ENCODE data around the gene MARCHF11.

Gene MARCHF11

DNA sequence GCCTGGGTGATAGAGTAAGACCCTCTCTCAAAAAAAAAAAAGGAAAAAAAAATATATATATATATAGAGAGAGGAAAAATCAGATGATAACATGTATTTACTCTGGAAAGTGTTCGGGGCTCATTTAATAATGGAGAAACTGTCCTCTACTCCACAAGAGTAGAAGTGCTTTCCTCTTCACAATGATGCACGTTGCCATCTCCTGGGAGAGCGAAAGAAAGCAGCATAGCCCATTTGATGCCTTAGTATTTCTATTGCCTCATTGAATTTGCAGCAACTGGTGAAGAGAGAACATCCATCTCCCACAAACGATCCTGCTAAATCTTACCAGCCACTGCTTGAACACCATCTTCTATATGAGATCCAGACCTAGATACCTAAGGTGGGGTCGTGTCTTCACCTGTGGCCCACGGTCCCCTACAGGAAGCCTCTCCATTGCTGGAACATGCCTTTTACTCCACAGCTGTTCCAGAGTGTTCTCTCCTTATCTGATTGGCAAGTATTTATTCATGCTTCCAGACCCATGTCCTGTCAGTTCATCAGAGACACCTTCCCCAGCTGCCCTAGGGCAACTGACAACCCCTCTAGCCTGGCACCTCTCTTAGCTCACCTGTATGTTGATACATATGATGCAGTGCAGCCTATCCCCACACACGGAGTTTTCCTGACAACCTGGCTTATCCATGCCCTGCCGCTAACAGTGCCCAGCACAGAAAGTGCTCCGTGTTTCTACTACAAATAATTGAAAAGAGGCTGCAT, 115.3 kb downstream of the MARCHF11 start:
- TF ChIP-seq Cebpa-rat (IDR thresholded peaks at IDR 0.05), result no peak
- Histone ChIP-seq H4K20me1 (no peaks in the 10 kb centered on the region), H3K4me2 (no peak overlapping the region), H3K4me3 (no peak overlapping the region), H3K27me3 (no peaks in the 10 kb centered on the region), H3K9me3 (no peaks in the 10 kb centered on the region), H3K27ac (no peak overlapping the region), H3K36me3 (no peaks in the 10 kb centered on the region), H3K4me1 (no peaks in the 10 kb centered on the region), H3K9ac (no peak overlapping the region)

- H3K27ac ChIP-seq, result no peak overlapping the region
- no peak overlapping the region for H3K9ac ChIP-seq
- H3K27me3 ChIP-seq, result no peaks in the 10 kb centered on the region
- no peak for TF ChIP-seq Cebpa-rat (IDR thresholded peaks at IDR 0.05)
- H3K4me2 ChIP-seq, result no peak overlapping the region
- H3K4me3 ChIP-seq, result no peak overlapping the region
- no peaks in the 10 kb centered on the region for H3K36me3 ChIP-seq
- no peaks in the 10 kb centered on the region for H4K20me1 ChIP-seq
- H3K9me3 ChIP-seq, result no peaks in the 10 kb centered on the region
- H3K4me1 ChIP-seq, result no peaks in the 10 kb centered on the region
Observed at GRCh38 chr5:16061163-16061562, 118.4 kb downstream of the MARCHF11 start.

GRCh38 chr5:16057277-16057676, 122.3 kb downstream of the MARCHF11 start:
- H3K4me2 ChIP-seq, result no peak overlapping the region
- no peak overlapping the region for H3K27ac ChIP-seq
- H3K4me3 ChIP-seq, result no peak overlapping the region
- no peaks in the 10 kb centered on the region for H3K4me1 ChIP-seq
- no peaks in the 10 kb centered on the region for H3K27me3 ChIP-seq
- no peaks in the 10 kb centered on the region for H3K9me3 ChIP-seq
- H4K20me1 ChIP-seq, result no peaks in the 10 kb centered on the region
- H3K9ac ChIP-seq, result no peak overlapping the region
- no peaks in the 10 kb centered on the region for H3K36me3 ChIP-seq
- no peak for TF ChIP-seq Cebpa-rat (IDR thresholded peaks at IDR 0.05)

DNA sequence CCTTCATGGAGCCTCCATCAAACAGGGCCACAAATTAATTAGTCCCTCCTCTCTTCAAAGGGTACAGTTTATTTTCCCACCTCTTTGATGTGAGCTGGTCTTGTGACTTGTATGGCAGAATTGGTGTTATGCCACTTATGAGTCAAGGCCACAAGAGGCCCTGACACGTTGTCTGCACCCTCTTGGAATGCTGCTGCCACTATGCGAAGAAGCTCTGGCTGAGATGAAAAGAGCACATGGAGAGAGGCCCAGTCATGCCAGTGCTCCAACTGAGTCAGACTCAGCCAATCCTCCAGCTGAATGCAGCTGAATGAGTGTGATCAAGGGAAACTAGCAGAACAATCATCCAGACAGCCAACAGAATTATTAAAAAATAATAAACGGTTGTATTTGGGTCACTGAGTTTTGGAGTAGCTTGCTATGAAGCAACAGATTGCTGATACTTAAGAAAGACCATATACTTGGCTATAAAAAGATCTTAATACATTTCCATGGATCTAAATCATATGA, 128.3 kb downstream of the MARCHF11 start:
- H3K4me1 ChIP-seq, result no peaks in the 10 kb centered on the region
- H3K9me3 ChIP-seq, result peaks cover 3% of the 10 kb centered on the region; the same call in 1 of the 2 replicates
- no peaks in the 10 kb centered on the region for H3K36me3 ChIP-seq
- H3K9ac ChIP-seq, result no peak overlapping the region
- H3K4me3 ChIP-seq, result no peak overlapping the region
- no peak for TF ChIP-seq Cebpa-rat (IDR thresholded peaks at IDR 0.05)
- no peaks in the 10 kb centered on the region for H4K20me1 ChIP-seq
- no peak overlapping the region for H3K27ac ChIP-seq
- no peak overlapping the region for H3K4me2 ChIP-seq
- no peaks in the 10 kb centered on the region for H3K27me3 ChIP-seq

GRCh38 chr5:16050414-16050813, 129.2 kb downstream of the MARCHF11 start:
- no peaks in the 10 kb centered on the region for H3K4me1 ChIP-seq
- H3K27ac ChIP-seq, result no peak overlapping the region
- H3K9me3 ChIP-seq, result peaks cover 3% of the 10 kb centered on the region; the same call in 1 of the 2 replicates
- H3K36me3 ChIP-seq, result no peaks in the 10 kb centered on the region
- H4K20me1 ChIP-seq, result no peaks in the 10 kb centered on the region
- TF ChIP-seq Cebpa-rat (IDR thresholded peaks at IDR 0.05), result no peak
- no peak overlapping the region for H3K9ac ChIP-seq
- no peaks in the 10 kb centered on the region for H3K27me3 ChIP-seq
- no peak overlapping the region for H3K4me3 ChIP-seq
- H3K4me2 ChIP-seq, result no peak overlapping the region

- H3K4me3 ChIP-seq, result no peak overlapping the region
- H3K9ac ChIP-seq, result no peak overlapping the region
- H3K4me1 ChIP-seq, result no peaks in the 10 kb centered on the region
- no peaks in the 10 kb centered on the region for H4K20me1 ChIP-seq
- no peak overlapping the region for H3K4me2 ChIP-seq
- H3K36me3 ChIP-seq, result no peaks in the 10 kb centered on the region
- no peaks in the 10 kb centered on the region for H3K27me3 ChIP-seq
- peaks cover 3% of the 10 kb centered on the region; the same call in 1 of the 2 replicates for H3K9me3 ChIP-seq
- no peak overlapping the region for H3K27ac ChIP-seq
- no peak for TF ChIP-seq Cebpa-rat (IDR thresholded peaks at IDR 0.05)
Observed at GRCh38 chr5:16049761-16050160, 129.8 kb downstream of the MARCHF11 start.

- Histone ChIP-seq H4K20me1 (no peaks in the 10 kb centered on the region), H3K4me3 (no peak overlapping the region), H3K36me3 (no peaks in the 10 kb centered on the region)
Observed at GRCh38 chr5:16048132-16048531, 131.5 kb downstream of the MARCHF11 start.

GRCh38 chr5:16043349-16043965, 136.1 kb downstream of the MARCHF11 start:
- no peaks in the 10 kb centered on the region for H3K36me3 ChIP-seq
- H4K20me1 ChIP-seq, result no peaks in the 10 kb centered on the region
- H3K27me3 ChIP-seq, result no peaks in the 10 kb centered on the region
- no peak overlapping the region for H3K4me3 ChIP-seq
- H3K9me3 ChIP-seq, result no peaks in the 10 kb centered on the region
- no peak overlapping the region for H3K9ac ChIP-seq
- TF ChIP-seq Cebpa-rat (IDR thresholded peaks at IDR 0.05), result no peak
- no peak overlapping the region for H3K4me2 ChIP-seq
- H3K27ac ChIP-seq, result no peak overlapping the region
- H3K4me1 ChIP-seq, result no peaks in the 10 kb centered on the region

More at GRCh38 chr5:16048132-16048531, 131.5 kb downstream of the MARCHF11 start:
- no peak for TF ChIP-seq Cebpa-rat (IDR thresholded peaks at IDR 0.05)
- no peaks in the 10 kb centered on the region for H3K27me3 ChIP-seq
- peaks cover 3% of the 10 kb centered on the region; the same call in 1 of the 2 replicates for H3K9me3 ChIP-seq
- no peak overlapping the region for H3K27ac ChIP-seq
- H3K9ac ChIP-seq, result no peak overlapping the region
- H3K4me2 ChIP-seq, result no peak overlapping the region
- H3K4me1 ChIP-seq, result no peaks in the 10 kb centered on the region

DNA sequence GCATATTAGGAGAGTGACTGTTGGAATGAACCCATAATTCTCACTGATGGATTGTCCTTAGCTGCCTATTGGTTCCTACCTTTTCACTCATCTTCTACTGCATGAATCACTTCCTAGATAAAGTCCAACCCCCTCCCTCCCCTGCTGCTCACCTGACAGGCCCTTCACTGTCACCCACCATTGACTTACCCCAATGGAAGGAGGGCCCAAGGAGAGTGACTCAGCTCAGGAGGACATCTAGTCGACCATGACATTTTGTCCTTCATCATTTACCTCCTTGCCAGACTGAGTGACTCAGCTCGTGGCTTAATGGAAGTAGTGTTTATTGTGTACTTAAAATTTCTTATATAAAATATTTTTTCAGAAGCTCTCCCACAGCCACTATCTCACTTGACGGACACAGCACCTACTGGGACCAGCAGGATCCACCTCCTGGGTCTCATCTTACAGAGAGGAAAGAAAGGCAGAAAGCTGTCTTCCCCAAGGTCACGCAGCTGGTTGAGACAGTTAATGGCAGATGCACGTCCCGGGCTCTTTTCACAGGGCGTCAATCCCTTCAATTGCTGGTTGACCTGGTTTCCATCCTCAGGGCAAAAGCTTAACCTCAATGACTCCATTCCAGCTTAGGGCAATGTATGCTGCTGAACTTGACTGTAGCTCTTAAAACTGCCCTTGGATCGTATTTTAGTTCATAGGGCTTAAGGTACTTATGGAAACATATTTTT, 142.3 kb downstream of the MARCHF11 start:
- H3K9me3 ChIP-seq, result no peaks in the 10 kb centered on the region
- H4K20me1 ChIP-seq, result no peaks in the 10 kb centered on the region
- H3K27me3 ChIP-seq, result no peaks in the 10 kb centered on the region
- H3K27ac ChIP-seq, result no peak overlapping the region
- H3K36me3 ChIP-seq, result no peaks in the 10 kb centered on the region
- H3K4me2 ChIP-seq, result no peak overlapping the region
- no peak overlapping the region for H3K9ac ChIP-seq
- TF ChIP-seq Cebpa-rat (IDR thresholded peaks at IDR 0.05), result no peak
- no peaks in the 10 kb centered on the region for H3K4me1 ChIP-seq
- no peak overlapping the region for H3K4me3 ChIP-seq

Measured in BLaER1 (cell line).